GM12878 (cell line): ENCODE data around the gene MYO3B. TPM values are rescaled to one million over a fixed set of nuclear protein-coding genes. Genes with fewer than 3 reads are reported as not detected.

Experiments used
- ATAC-seq: fragments of 200-7000 bp; cut with Tn5 transposase; 3 replicates; pipeline ENCODE4 v1.9.1; 2020; ENCODE audit warnings: mild to moderate bottlenecking, moderate library complexity
- BruUV-seq: library from RNA; stranded (reverse); fragments of 400-500 nt; replicated peaks from 2 replicates; lab custom pipeline; 2021; lab: Mats Ljungman, UMichigan
- CTCF ChIA-PET: fragments of 300-600 bp; sonication (Branson Sonifier 250); formaldehyde crosslinking; extraction: SDS; loops from one replicate; lab custom pipeline; 2021; ENCODE audit warnings: inconsistent platforms; lab: Yijun Ruan, JAX
- POLR2A ChIA-PET: fragments of 350-600 bp; formaldehyde crosslinking; extraction: SDS; loops from one replicate; lab custom pipeline; 2021; ENCODE audit warnings: inconsistent platforms; lab: Charles Lee
- RAD21 ChIA-PET: fragments of 300-600 bp; sonication (Branson Sonifier 250); formaldehyde crosslinking; loops from one replicate; lab custom pipeline; 2023; ENCODE audit warnings: antibody characterized with exemption; ENCODE audit not compliant: unreplicated experiment; lab: Charles Lee
- SMC1A ChIA-PET: fragments of 300-600 bp; sonication (Branson Sonifier 250); formaldehyde crosslinking; loops from one replicate; lab custom pipeline; 2023; ENCODE audit not compliant: unreplicated experiment, uncharacterized antibody; lab: Charles Lee
- DNase-seq: peaks from one replicate; pipeline ENCODE4 v3.0.0-alpha.2; 2011; ENCODE audit warnings: low read depth, low spot score
- FAIRE-seq: peaks from 3 replicates; lab custom pipeline; 2011; peaks lifted over from hg19 to GRCh38; lab: Jason Lieb, UNC
- H2AFZ ChIP-seq: 2 replicates; pipeline ENCODE4 v1.6.0; 2011; ENCODE audit warnings: low read depth, low read length, control low read depth; ENCODE audit not compliant: control insufficient read depth
- H3K27ac ChIP-seq: 2 replicates; pipeline ENCODE4 v1.5.1; 2011; ENCODE audit warnings: control low read depth; ENCODE audit not compliant: control insufficient read depth, insufficient read depth
- H3K27me3 ChIP-seq, 2 experiments: replicated peaks in 1 of 2; 2 replicates each; pipeline versions ENCODE4 v1.6.0 to v1.6.1; 2011; ENCODE audit warnings: low read length in 1 of 2; ENCODE audit not compliant: control insufficient read depth in 2 of 2, insufficient read depth in 2 of 2
- H3K36me3 ChIP-seq, 2 experiments: 2 replicates each; pipeline ENCODE4 v1.5.1; 2011; ENCODE audit warnings: low read length in 1 of 2; ENCODE audit not compliant: control insufficient read depth in 2 of 2, insufficient read depth in 2 of 2
- H3K4me1 ChIP-seq: 2 replicates; pipeline ENCODE4 v1.6.1; 2011; ENCODE audit warnings: mild to moderate bottlenecking, low read length, moderate library complexity, mixed read lengths; ENCODE audit not compliant: control insufficient read depth, insufficient read depth
- H3K4me2 ChIP-seq: 2 replicates; pipeline ENCODE4 v1.6.0; 2011; ENCODE audit warnings: control low read depth; ENCODE audit not compliant: control insufficient read depth, insufficient read depth
- H3K4me3 ChIP-seq: fragments of 200-600 bp; sonication (generic); 2 replicates; pipeline ENCODE4 v1.5.1; 2016
- H3K79me2 ChIP-seq: 2 replicates; pipeline ENCODE4 v1.6.0; 2011; ENCODE audit warnings: low read length; ENCODE audit not compliant: control insufficient read depth, insufficient read depth
- H3K9ac ChIP-seq: 2 replicates; pipeline ENCODE4 v1.8.0; 2011; ENCODE audit warnings: low read length, control low read depth, mixed read lengths; ENCODE audit not compliant: control insufficient read depth, insufficient read depth
- H3K9me3 ChIP-seq: replicated peaks from 3 replicates; pipeline ENCODE4 v1.5.1; 2011; ENCODE audit warnings: mild to moderate bottlenecking, low read length; ENCODE audit not compliant: control insufficient read depth, insufficient read depth
- H4K20me1 ChIP-seq: 2 replicates; pipeline ENCODE4 v1.6.0; 2011; ENCODE audit not compliant: control insufficient read depth, insufficient read depth
- CEBPB ChIP-seq, 2 experiments: fragments of 150-350 bp in 1 of 2; IDR thresholded peaks; 2 replicates each; pipeline ENCODE4 v1.6.1; 2012 to 2014; ENCODE audit warnings: low read depth in 2 of 2, low read length in 2 of 2, borderline replicate concordance in 1 of 2, inconsistent platforms in 1 of 2
- EGR1 ChIP-seq, 2 experiments: IDR thresholded peaks; 1 replicate in 1 of 2; 2 replicates in 1 of 2; pipeline ENCODE4 v1.6.1; 2011 to 2012; ENCODE audit warnings: low read depth in 2 of 2, low read length in 2 of 2, borderline replicate concordance in 1 of 2, mild to moderate bottlenecking in 1 of 2, moderate library complexity in 1 of 2
- ESRRA ChIP-seq: IDR thresholded peaks from 2 replicates; pipeline ENCODE4 v1.6.1; 2012; ENCODE audit warnings: mild to moderate bottlenecking, low read length, improper control_type of control experiment
- MYB ChIP-seq: fragments of 150-350 bp; IDR thresholded peaks from 2 replicates; pipeline ENCODE4 v1.6.1; 2014; ENCODE audit warnings: mild to moderate bottlenecking, low read depth, low read length, borderline replicate concordance
- PAX8 ChIP-seq: fragments of 450-650 bp; IDR thresholded peaks from 2 replicates; pipeline ENCODE4 v1.6.1; 2017; ENCODE audit warnings: mild to moderate bottlenecking, moderate library complexity
- SP1 ChIP-seq: IDR thresholded peaks from one replicate; pipeline ENCODE4 v1.6.1; 2011; ENCODE audit warnings: low read depth, low read length
- SREBF2 ChIP-seq: IDR thresholded peaks from 2 replicates; pipeline ENCODE4 v1.6.1; 2012; ENCODE audit warnings: mild to moderate bottlenecking, low read length
- WRNIP1 ChIP-seq: IDR thresholded peaks from 2 replicates; pipeline ENCODE4 v1.6.1; 2011; ENCODE audit warnings: low read depth, low read length, improper control_type of control experiment, borderline replicate concordance
- YY1 ChIP-seq: IDR thresholded peaks from 2 replicates; pipeline ENCODE4 v1.6.1; 2011; ENCODE audit warnings: low read depth, mild to moderate bottlenecking, low read length
- ZNF24 ChIP-seq: fragments of 450-650 bp; IDR thresholded peaks from 2 replicates; pipeline ENCODE4 v1.6.1; 2017; ENCODE audit warnings: antibody characterized with exemption, mild to moderate bottlenecking
- ZNF274 ChIP-seq: IDR thresholded peaks from one replicate; pipeline ENCODE4 v1.8.0; 2011; ENCODE audit not compliant: insufficient read length, insufficient read depth
- WGBS: methylation state at CpG from one replicate; pipeline ENCODE4 v1.1.6; 2016; ENCODE audit warnings: low lambda C conversion rate; ENCODE audit not compliant: insufficient replicate concordance, insufficient coverage; ENCODE audit errors: missing lambda C conversion rate; 5-methylcytosine and 5-hydroxymethylcytosine counted together
- in situ Hi-C: fragments of 300-500 bp; cut with MboI; formaldehyde crosslinking; loops from 9 replicates; pipeline ENCODE4 v1.14.3; 2018; ENCODE audit warnings: mixed read lengths
- intact Hi-C: fragments of 100-400 bp; cut with micrococcal nuclease; formaldehyde crosslinking; loops from one replicate; pipeline ENCODE4 v1.14.2; 2022; ENCODE audit not compliant: unreplicated experiment
- polyA plus RNA-seq, 11 experiments: library from polyadenylated mRNA; depleted of rRNA in 4 of 11; unstranded in 6 of 11; stranded (reverse) in 5 of 11; fragments of >200 nt; fragmentation: Nextera tagmentation in 4 of 11; fragmentation: Illumina TruSeq in 1 of 11; extraction: Ambion mirVana in 4 of 11; extraction: Trizol in 1 of 11; gene quantifications; 1 replicate in 1 of 11; 2 replicates in 10 of 11; pipeline versions ENCODE4 v1.2.1 to v1.2.3, GENCODE V29; 2011 to 2016; ENCODE audit warnings: inconsistent platforms in 2 of 11, missing spikeins in 2 of 11, low read depth in 1 of 11
- total RNA-seq, 4 experiments: library from RNA; depleted of rRNA in 3 of 4; stranded (reverse); fragments of >200 nt in 3 of 4; fragmentation: Illumina TruSeq in 1 of 4; extraction: Trizol in 1 of 4; gene quantifications; 2 replicates each; pipeline versions ENCODE4 v1.2.1 to v1.2.3, GENCODE V29; 2013 to 2021
- TF ChIP-seq, protein P1 (sequence below): IDR thresholded peaks from 2 replicates; pipeline ENCODE4 v1.6.1; 2011; ENCODE audit warnings: borderline replicate concordance, low read depth, mild to moderate bottlenecking, moderate library complexity, mixed read lengths, low read length; ENCODE audit not compliant: insufficient read depth; ENCODE audit errors: extremely low read length
- TF ChIP-seq, protein P2 (sequence below): fragments of 450-650 bp; conservative IDR thresholded peaks from 2 replicates; pipeline ENCODE4 v1.6.1; 2017; ENCODE audit warnings: mild to moderate bottlenecking, moderate library complexity
- TF ChIP-seq, protein P3 (sequence below): fragments of 450-650 bp; IDR thresholded peaks from 2 replicates; pipeline ENCODE4 v1.6.1; 2017; ENCODE audit warnings: low read depth, mild to moderate bottlenecking, moderate library complexity
- TF ChIP-seq, protein P4 (sequence below): fragments of 450-650 bp; formaldehyde crosslinking; IDR thresholded peaks from 2 replicates; pipeline ENCODE4 v1.5.0; 2022; ENCODE audit warnings: mild to moderate bottlenecking, missing genetic modification characterization

MYO3B gene
- total and polyA plus RNA-seq, 10 of the 15 experiments (the other 5 are each of a cell fraction or from before 2014, with no cell fraction given), result 1.1 to 7.1 (median 2.1) TPM

DNA sequence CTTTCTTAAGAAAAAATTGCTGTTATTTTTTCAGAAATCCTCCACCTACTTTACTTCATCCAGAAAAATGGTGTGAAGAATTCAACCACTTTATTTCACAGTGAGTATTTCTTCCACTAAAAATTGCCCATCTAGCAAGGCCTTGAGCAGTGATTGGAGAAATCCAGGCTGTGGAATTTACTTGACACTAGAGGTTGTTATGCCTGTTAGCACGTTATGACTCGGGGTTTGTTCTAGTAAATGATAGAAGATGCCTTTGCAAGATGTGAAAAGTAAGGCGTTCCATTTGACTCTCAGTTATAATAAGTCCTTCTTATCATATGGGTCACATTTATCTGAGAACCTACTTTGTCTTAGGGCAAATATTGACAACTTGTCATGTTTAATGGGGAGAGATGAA, 157.4 kb downstream of the MYO3B start:
- intact Hi-C loops (no loop called here), in situ Hi-C loops (no loop called here)
- no peak for TF ChIP-seq CEBPB (IDR thresholded peaks at IDR 0.05; ENCODE audit: borderline replicate concordance in 1 of 2, low read depth in 2 of 2, low read length in 2 of 2)
- TF ChIP-seq, protein P1, sequence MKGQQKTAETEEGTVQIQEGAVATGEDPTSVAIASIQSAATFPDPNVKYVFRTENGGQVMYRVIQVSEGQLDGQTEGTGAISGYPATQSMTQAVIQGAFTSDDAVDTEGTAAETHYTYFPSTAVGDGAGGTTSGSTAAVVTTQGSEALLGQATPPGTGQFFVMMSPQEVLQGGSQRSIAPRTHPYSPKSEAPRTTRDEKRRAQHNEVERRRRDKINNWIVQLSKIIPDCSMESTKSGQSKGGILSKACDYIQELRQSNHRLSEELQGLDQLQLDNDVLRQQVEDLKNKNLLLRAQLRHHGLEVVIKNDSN, result no peak
- TF ChIP-seq EGR1 (IDR thresholded peaks at IDR 0.05; ENCODE audit: borderline replicate concordance in 1 of 2, low read depth in 2 of 2, low read length in 2 of 2), result no peak
- no peak for TF ChIP-seq SREBF2
- TF ChIP-seq PAX8, result no peak
- no peak for TF ChIP-seq MYB
- TF ChIP-seq, protein P2, sequence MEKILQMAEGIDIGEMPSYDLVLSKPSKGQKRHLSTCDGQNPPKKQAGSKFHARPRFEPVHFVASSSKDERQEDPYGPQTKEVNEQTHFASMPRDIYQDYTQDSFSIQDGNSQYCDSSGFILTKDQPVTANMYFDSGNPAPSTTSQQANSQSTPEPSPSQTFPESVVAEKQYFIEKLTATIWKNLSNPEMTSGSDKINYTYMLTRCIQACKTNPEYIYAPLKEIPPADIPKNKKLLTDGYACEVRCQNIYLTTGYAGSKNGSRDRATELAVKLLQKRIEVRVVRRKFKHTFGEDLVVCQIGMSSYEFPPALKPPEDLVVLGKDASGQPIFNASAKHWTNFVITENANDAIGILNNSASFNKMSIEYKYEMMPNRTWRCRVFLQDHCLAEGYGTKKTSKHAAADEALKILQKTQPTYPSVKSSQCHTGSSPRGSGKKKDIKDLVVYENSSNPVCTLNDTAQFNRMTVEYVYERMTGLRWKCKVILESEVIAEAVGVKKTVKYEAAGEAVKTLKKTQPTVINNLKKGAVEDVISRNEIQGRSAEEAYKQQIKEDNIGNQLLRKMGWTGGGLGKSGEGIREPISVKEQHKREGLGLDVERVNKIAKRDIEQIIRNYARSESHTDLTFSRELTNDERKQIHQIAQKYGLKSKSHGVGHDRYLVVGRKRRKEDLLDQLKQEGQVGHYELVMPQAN, result no peak
- no peak for TF ChIP-seq ESRRA
- TF ChIP-seq, protein P3, sequence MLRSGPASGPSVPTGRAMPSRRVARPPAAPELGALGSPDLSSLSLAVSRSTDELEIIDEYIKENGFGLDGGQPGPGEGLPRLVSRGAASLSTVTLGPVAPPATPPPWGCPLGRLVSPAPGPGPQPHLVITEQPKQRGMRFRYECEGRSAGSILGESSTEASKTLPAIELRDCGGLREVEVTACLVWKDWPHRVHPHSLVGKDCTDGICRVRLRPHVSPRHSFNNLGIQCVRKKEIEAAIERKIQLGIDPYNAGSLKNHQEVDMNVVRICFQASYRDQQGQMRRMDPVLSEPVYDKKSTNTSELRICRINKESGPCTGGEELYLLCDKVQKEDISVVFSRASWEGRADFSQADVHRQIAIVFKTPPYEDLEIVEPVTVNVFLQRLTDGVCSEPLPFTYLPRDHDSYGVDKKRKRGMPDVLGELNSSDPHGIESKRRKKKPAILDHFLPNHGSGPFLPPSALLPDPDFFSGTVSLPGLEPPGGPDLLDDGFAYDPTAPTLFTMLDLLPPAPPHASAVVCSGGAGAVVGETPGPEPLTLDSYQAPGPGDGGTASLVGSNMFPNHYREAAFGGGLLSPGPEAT, result no peak
- no peak for TF ChIP-seq ZNF274
- no peak for TF ChIP-seq YY1
- no peak for TF ChIP-seq WRNIP1
- no peak for TF ChIP-seq SP1
- TF ChIP-seq ZNF24, result no peak
- TF ChIP-seq, protein P4, sequence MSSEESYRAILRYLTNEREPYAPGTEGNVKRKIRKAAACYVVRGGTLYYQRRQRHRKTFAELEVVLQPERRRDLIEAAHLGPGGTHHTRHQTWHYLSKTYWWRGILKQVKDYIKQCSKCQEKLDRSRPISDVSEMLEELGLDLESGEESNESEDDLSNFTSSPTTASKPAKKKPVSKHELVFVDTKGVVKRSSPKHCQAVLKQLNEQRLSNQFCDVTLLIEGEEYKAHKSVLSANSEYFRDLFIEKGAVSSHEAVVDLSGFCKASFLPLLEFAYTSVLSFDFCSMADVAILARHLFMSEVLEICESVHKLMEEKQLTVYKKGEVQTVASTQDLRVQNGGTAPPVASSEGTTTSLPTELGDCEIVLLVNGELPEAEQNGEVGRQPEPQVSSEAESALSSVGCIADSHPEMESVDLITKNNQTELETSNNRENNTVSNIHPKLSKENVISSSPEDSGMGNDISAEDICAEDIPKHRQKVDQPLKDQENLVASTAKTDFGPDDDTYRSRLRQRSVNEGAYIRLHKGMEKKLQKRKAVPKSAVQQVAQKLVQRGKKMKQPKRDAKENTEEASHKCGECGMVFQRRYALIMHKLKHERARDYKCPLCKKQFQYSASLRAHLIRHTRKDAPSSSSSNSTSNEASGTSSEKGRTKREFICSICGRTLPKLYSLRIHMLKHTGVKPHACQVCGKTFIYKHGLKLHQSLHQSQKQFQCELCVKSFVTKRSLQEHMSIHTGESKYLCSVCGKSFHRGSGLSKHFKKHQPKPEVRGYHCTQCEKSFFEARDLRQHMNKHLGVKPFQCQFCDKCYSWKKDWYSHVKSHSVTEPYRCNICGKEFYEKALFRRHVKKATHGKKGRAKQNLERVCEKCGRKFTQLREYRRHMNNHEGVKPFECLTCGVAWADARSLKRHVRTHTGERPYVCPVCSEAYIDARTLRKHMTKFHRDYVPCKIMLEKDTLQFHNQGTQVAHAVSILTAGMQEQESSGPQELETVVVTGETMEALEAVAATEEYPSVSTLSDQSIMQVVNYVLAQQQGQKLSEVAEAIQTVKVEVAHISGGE (CRISPR knock-in tag), result no peak
- Histone ChIP-seq H3K27me3 (no peaks in the 10 kb centered on the region), H3K36me3 (no peaks in the 10 kb centered on the region), H4K20me1 (no peaks in the 10 kb centered on the region), H3K79me2 (no peaks in the 10 kb centered on the region), H3K9me3 (no peaks in the 10 kb centered on the region; the same call in 2 of the 3 replicates), H3K27ac (no peak overlapping the region), H3K4me3 (no peak overlapping the region), H3K9ac (no peak overlapping the region), H2AFZ (no peak overlapping the region), H3K4me1 (peaks cover 17% of the 10 kb centered on the region), H3K4me2 (no peak overlapping the region)
- DNase-seq, result no peak
- ChIA-PET RAD21 (interaction anchor here (1.9 kb wide), 1 partner anchor 10 kb away, joined by 7 read pairs; no protein-coding TSS in a partner anchor), POLR2A (interaction anchor here (0.6 kb wide), 1 partner anchor 536 kb away, joined by 4 read pairs; no protein-coding TSS in a partner anchor), CTCF (interaction anchor here (1.8 to 3.0 kb wide), 2 partner anchors 11 to 25 kb away, joined by 9 to 23 read pairs; no protein-coding TSS in a partner anchor), SMC1A (interaction anchor here (1.2 to 1.3 kb wide), 2 partner anchors 26 to 70 kb away, joined by 3 to 4 read pairs; no protein-coding TSS in a partner anchor)
- no peak for ATAC-seq
- no peak for FAIRE-seq
- no TSS peak for BruUV-seq
- 21% methylated on average over 3 of the region's 3 CpGs for whole genome bisulfite sequencing
